ENCODE data around the gene DPM3. TPM values are rescaled to one million over a fixed set of nuclear protein-coding genes. Genes with fewer than 3 reads are reported as not detected.
A peak's percentile ranks its signal among the peaks of the same experiment; 100 is the strongest.

Gene DPM3
- total and polyA plus RNA-seq, 2 donors (not counting 1 experiment from before 2014, with no cell fraction given), result 39.9 to 97.3 TPM

GRCh38 chr1:155179112-155180031 is 39.0 kb upstream of the DPM3 start:
- H3K9me3 ChIP-seq (ENCODE audit: control extremely low read depth in 1 of 3, control insufficient read depth in 2 of 3, insufficient read depth in 1 of 3, low read length in 2 of 3), result no peaks in the 10 kb centered on the region
- peak; percentile 15 for DNase-seq
- no peak overlapping the region for H2AFZ ChIP-seq (ENCODE audit: insufficient read depth, low read depth, low read length, poor library complexity, severe bottlenecking)
- peaks cover 8 to 20% of the 10 kb centered on the region in 2 donors for H3K4me1 ChIP-seq (ENCODE audit: control insufficient read depth in 2 of 2, insufficient read depth in 2 of 2, low read length in 2 of 2)
- H3K4me3 Mint-ChIP-seq, result no peak overlapping the region
- no peaks in the 10 kb centered on the region for H3K79me2 ChIP-seq (ENCODE audit: control insufficient read depth, insufficient read depth, low read length)
- WGBS (ENCODE audit: insufficient coverage), result 92% methylated on average over 29 of the region's 31 CpGs
- TF ChIP-seq CTCF (IDR thresholded peaks at IDR 0.05), result no peak
- no peak for TF ChIP-seq EZH2 (IDR thresholded peaks at IDR 0.05; ENCODE audit: borderline replicate concordance, insufficient read depth, low read depth, low read length, poor library complexity, severe bottlenecking)
- no peak overlapping the region for H3K4me2 ChIP-seq (replicated peaks; ENCODE audit: low read depth, low read length, poor library complexity, severe bottlenecking)
- H3K9me3 Mint-ChIP-seq (ENCODE audit: insufficient read depth), result no peaks in the 10 kb centered on the region
- peaks cover 21% of the 10 kb centered on the region for H3K4me1 Mint-ChIP-seq
- intact Hi-C loops (cut with micrococcal nuclease), result no loop called here
- H3K4me3 ChIP-seq (ENCODE audit: control extremely low read depth in 1 of 5, extremely low read depth in 1 of 5, insufficient read depth in 1 of 5, low read depth in 2 of 5, low read length in 4 of 5), result no peak overlapping the region
- no peak for ATAC-seq (ENCODE audit: low read depth)
- H3K27me3 Mint-ChIP-seq, result no peaks in the 10 kb centered on the region
- H3K9ac ChIP-seq (ENCODE audit: low read length), result no peak overlapping the region
- ChIA-PET POLR2A (no interaction called here), CTCF (interaction anchor here (0.6 to 12.7 kb wide), 8 partner anchors 10 to 94 kb away, joined by 3 to 196 read pairs (median 4); no protein-coding TSS in a partner anchor)
- no peak overlapping the region for H3K27ac ChIP-seq (ENCODE audit: low read length in 2 of 2)
- no peaks in the 10 kb centered on the region for H4K20me1 ChIP-seq (ENCODE audit: control insufficient read depth, insufficient read depth, low read length, poor library complexity, severe bottlenecking)
- H3K27ac Mint-ChIP-seq, result no peak overlapping the region
- H3K36me3 ChIP-seq (replicated peaks in 1 of 2; ENCODE audit: control extremely low read depth in 1 of 2, control insufficient read depth in 1 of 2, extremely low read depth in 1 of 2, insufficient read depth in 2 of 2, low read length in 1 of 2), result no peaks in the 10 kb centered on the region
- no peaks in the 10 kb centered on the region for H3K27me3 ChIP-seq (replicated peaks in 1 of 4; ENCODE audit: control extremely low read depth in 1 of 4, control insufficient read depth in 3 of 4, insufficient read depth in 4 of 4, low read length in 3 of 4)

All from B cell (primary cell).